Activated effector memory CD4-positive, alpha-beta T cell treated with Interleukin-2 at 50 U/mL for 16 hours (primary cell): ENCODE data around the gene PROM1.

Source experiments
- DNase-seq: peaks from one replicate; pipeline ENCODE4 v3.0.0-alpha.2; 2020

The PROM1 gene

GRCh38 chr4:15936495-15936894, 147.3 kb downstream of the PROM1 start:
- no peak for DNase-seq

GRCh38 chr4:15935504-15936402, 148.1 kb downstream of the PROM1 start:
- DNase-seq = no peak

GRCh38 chr4:15934259-15934658, 149.6 kb downstream of the PROM1 start:
- no peak for DNase-seq

GRCh38 chr4:15931451-15932210, 152.2 kb downstream of the PROM1 start:
- no peak for DNase-seq

DNA sequence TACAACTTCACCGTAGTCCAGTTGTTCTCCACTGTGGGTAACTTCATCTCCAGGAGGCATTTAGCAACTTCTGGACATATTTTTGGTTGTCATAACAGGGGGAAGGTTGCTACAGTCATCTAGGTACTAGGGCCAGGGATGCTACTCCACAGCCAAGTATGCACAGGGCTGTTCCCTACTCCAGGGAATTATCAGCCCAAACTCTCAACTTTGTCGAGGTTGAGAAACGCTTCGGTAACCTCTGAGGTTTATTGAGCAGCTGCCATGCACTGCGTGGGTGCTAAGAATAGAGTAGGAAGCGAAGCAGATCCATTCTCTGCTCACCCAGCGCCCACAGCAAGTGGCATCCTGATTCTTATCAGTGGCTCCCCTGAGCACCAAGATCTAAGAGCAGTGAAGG, 153.5 kb downstream of the PROM1 start:
- no peak for DNase-seq

GRCh38 chr4:15929540-15929939, 154.3 kb downstream of the PROM1 start:
- no peak for DNase-seq

DNA sequence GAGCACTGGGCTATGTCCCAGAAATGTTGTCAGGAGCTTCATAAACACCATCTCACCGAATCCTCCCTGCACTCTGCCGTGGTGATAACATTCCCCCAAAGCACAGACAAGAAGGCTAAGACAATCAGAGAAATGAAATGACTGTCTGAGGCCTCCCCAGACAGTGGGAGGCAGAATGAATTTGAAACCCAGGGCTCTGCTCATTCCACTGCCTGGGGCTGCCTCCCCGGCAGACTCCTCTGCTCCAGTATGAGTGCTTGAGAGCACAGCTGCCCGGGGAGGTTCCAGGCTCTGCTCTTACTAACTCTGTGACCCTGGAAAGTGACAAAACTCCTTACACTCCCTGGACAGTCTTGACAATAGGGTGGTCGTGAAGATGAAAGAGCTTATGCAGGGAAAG, 154.9 kb downstream of the PROM1 start:
- DNase-seq = no peak

GRCh38 chr4:15926486-15926885, 157.3 kb downstream of the PROM1 start:
- no peak for DNase-seq

DNA sequence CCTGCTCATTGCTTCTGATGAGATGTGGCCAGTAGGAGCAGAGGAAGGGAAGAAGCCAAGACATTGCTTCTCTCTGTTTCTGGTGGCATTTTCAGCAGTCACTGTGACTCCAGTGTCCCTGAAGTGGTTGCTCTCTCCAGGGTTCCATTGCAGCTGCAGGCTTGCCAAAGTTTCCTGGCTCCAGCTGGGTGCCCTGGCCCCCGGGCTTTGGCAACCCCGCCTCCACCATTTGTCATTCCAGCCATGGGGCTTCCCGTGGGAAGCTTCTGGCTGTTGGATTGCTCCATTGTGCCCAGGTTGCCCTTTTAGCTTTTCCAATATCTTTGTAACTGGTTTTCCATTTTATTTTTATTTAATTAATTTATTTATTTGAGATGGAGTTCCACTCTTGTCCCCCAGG, 158.0 kb downstream of the PROM1 start:
- no peak for DNase-seq

DNA sequence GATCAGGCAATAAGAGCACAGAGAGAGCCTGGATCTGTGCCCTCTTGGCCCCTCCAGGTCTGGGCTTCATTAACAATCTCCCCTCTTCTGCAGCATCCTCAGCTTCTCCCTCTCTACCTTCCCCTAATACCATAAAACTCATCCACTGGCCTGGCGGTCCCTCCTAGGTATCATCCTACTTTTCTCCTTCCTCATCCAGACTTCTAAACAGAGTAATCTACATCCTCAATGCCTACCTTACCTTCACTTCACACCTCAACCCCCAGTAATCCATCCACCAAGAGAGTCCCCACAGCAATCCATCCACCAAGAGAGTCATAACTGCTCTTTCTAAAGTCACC, 162.3 kb downstream of the PROM1 start:
- DNase-seq = no peak

DNA sequence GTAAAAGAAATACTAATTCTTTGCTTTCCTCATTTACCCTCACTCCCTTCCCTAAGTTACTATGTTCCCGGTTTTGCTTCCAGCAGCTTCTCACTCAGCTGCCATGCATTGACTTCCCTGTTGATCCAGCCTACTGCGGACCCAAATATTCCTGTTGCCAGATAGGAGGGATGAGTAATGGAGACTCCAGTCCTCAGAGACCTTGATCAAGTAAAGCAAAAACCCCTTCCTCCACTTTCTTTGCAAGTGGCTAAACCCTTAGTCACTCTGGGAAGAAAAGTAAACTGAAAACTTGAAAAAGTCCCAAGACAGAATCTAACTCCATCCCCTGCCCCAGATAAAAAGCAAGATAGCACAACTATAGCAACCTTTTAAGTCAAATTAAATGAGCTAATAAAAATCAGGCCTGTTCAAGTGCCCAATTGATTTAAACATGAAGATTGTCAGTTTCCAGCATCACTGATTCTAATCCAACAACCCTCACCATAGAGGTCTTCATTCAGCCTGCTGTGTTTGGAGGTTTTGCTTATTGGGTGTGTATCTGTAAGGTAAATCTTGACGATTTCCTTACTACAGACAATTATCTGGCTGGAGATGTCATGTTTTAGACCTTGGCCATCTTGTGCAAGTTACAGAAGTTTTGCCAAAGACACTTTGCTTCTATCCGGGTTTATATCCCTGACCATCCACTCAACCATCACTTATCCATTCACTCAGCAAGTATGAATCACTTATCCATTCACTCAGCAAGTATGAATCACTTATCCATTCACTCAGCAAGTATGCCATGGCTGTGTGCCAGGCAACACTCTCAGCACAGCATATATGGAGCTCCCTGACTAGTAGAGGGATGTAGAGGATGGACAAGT, 162.9 kb downstream of the PROM1 start:
- DNase-seq = no peak

- no peak for DNase-seq
These were observed 165.2 kb downstream of the PROM1 start for GRCh38 chr4:15918484-15919129.
